ENCODE data around the gene PRUNE1.

GRCh38 chr1:151058692-151059091, 50.4 kb downstream of the PRUNE1 start:
- TF ChIP-seq CTCF (IDR thresholded peaks at IDR 0.05) (no peak), ATF2 (CRISPR knock-in tag; IDR thresholded peaks at IDR 0.05; ENCODE audit: borderline replicate concordance, low read depth) (no peak), ZNF423 (CRISPR knock-in tag; IDR thresholded peaks at IDR 0.05) (no peak)
